Measurements from ENCODE around the gene YAP1.

YAP1 gene

DNA sequence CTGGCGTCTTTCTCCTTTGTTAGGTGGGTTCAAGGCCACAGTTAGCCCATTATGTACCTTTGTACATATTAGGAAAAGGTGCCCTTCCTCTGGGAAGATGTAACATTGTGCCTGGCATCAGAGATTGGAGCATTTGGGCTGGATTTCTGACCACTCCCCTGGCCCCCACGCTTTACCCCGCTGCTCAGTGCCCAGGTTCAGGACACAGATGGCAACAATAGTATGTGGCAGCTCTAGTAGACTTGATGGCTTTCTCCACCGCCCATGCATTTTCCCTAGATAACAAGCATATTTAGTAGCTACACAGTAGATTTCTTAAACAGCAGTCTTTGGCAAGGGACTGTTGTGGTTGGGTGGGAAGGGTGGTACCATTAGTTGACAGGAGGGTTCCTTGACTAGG, 53.1 kb downstream of the YAP1 start:
- no peaks in the 10 kb centered on the region for H3K27me3 ChIP-seq (ENCODE audit: insufficient read depth, low read length)
- H3K36me3 ChIP-seq (ENCODE audit: insufficient read depth, low read length), result peaks cover 24% of the 10 kb centered on the region
- H3K9ac ChIP-seq (ENCODE audit: low read depth, low read length), result no peak overlapping the region
- 96% methylated on average over 3 of the region's 4 CpGs for WGBS
- no peak overlapping the region for H3K4me3 ChIP-seq (ENCODE audit: low read length)
- H3K4me1 ChIP-seq (ENCODE audit: insufficient read depth, low read length), result peaks cover 7% of the 10 kb centered on the region; the same call in 1 of the 2 replicates
- no peaks in the 10 kb centered on the region for H3K9me3 ChIP-seq (ENCODE audit: insufficient read depth, low read depth, low read length)
- H3K27ac ChIP-seq (ENCODE audit: low read depth, low read length), result no peak overlapping the region

DNA sequence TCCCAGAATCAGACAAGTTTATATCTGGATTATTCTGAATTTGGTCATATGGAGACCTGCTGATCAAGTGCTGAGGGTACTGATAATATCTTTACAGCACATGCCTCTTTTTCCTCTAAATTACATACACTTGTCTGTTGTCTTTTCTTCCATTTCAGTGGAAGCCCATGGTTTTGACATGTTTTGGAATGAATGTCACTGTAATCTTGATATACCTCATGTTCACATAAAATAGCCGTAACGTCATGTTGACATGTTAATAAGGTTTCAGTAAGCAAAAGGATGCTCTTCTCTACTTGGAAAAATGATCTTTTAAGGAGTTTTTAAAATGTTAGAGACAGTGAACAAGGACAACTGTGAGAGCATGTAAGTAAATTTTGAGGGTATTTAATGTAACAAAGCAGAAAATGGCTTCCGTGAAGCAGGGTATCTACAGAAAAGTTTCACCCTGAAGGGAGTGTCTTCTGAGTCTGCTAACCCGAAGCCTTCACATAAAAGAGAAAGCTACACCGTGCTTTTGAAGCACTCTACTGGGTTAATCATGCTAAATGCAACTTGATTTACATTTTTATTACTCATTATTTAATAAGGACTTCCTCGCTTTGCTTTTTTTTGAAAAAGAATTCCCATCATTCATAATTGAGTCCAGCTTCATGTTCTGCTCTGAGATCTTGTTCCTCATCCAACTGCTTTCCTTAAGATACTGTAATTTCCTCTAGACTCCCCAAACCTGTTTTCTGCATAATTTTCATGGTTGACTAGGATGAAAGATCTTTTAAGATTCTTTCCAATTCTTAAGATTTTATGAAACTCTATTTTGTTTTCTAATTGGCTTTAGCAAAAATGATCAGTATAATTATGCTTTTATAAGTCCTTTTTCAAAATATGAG, 56.2 kb downstream of the YAP1 start:
- Histone ChIP-seq H3K4me3 (ENCODE audit: low read length) (no peak overlapping the region), H3K27ac (ENCODE audit: low read depth, low read length) (no peak overlapping the region), H3K9ac (ENCODE audit: low read depth, low read length) (no peak overlapping the region), H3K9me3 (ENCODE audit: insufficient read depth, low read depth, low read length) (no peaks in the 10 kb centered on the region), H3K27me3 (ENCODE audit: insufficient read depth, low read length) (no peaks in the 10 kb centered on the region), H3K36me3 (ENCODE audit: insufficient read depth, low read length) (peaks cover 24% of the 10 kb centered on the region), H3K4me1 (ENCODE audit: insufficient read depth, low read length) (peaks cover 16% of the 10 kb centered on the region)
- WGBS, result 92% methylated on average over 6 of the region's 6 CpGs

DNA sequence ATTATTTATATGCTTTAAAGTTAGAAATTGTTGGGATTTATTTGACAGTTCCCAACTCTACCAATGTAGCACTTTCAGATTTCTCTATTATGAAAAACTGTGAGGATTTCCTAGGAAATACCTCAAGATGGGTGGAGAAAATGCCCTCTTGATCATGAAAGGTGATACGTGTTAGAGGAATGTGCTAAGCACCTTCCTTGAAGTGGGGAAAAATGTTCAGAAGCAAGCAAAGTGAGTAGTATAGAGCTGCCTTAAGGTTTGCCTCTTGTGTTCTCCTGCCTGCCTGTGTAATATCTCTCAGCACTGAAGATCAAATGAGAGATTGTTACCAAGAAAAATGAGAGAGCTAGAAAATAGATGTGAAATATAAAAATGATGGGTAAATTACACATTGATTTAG, 58.2 kb downstream of the YAP1 start:
- Histone ChIP-seq H3K4me1 (ENCODE audit: insufficient read depth, low read length) (peaks cover 12% of the 10 kb centered on the region), H3K9ac (ENCODE audit: low read depth, low read length) (no peak overlapping the region), H3K27ac (ENCODE audit: low read depth, low read length) (no peak overlapping the region), H3K4me3 (ENCODE audit: low read length) (no peak overlapping the region), H3K36me3 (ENCODE audit: insufficient read depth, low read length) (peaks cover 12% of the 10 kb centered on the region), H3K9me3 (ENCODE audit: insufficient read depth, low read depth, low read length) (no peaks in the 10 kb centered on the region), H3K27me3 (ENCODE audit: insufficient read depth, low read length) (no peaks in the 10 kb centered on the region)
- 62% methylated on average over 1 of the region's 1 CpG for WGBS

DNA sequence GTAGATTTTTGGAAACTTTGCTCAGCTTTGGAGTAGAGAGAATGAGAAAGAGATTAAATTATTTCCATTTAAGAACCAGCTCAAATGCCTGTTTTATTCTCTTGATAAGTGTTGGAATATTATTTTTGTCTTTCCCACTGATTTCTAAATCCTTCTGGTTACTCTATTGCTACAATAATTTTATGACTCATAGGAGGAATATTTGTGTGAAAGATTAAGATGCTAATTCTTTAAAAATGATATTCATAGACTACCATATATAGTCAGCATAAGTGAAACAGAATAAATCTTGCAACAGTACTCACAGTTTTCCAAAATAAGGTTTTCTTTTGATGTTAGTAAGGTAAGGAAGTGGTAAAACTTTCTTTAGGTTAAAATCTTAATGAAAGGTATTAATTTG, 60.9 kb downstream of the YAP1 start:
- no peak overlapping the region for H3K4me3 ChIP-seq (ENCODE audit: low read length)

DNA sequence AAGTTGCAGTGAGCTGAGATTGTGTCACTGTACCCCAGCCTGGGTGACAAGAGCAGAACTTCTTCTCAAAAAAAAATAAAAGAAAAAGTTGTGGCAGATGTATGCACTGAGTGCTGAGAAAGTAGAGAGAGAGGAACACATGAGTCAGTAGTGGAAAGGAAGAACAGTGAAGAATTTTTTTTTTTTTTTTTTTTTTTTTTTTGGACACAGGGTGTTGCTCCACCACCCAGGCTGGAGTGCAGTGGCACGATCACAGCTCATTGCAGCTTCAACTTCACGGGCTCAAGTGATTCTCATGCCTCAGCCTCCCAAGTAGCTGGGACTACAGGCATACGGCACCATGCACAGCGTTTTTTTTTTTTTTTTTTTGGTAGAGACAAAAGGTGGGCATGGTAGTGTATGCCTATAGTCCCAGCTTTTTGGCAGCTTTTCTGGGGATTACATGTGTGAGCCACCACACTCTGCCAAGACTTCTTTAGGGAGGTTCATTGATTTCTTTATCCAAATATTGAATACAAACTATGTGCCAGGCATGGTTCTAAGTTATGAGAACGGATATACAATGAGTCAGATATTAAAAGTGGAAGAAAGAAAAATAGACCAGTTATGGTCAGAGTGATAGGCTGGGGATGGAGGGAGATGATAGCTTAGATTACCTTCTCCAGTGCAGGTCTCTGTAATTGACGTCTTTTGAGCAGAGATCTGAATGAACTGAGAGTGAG, 62.0 kb downstream of the YAP1 start:
- Histone ChIP-seq H3K27ac (ENCODE audit: low read depth, low read length) (no peak overlapping the region), H3K4me3 (ENCODE audit: low read length) (no peak overlapping the region), H3K36me3 (ENCODE audit: insufficient read depth, low read length) (peaks cover 18% of the 10 kb centered on the region), H3K9me3 (ENCODE audit: insufficient read depth, low read depth, low read length) (no peaks in the 10 kb centered on the region), H3K27me3 (ENCODE audit: insufficient read depth, low read length) (no peaks in the 10 kb centered on the region), H3K4me1 (ENCODE audit: insufficient read depth, low read length) (peaks cover 12% of the 10 kb centered on the region), H3K9ac (ENCODE audit: low read depth, low read length) (no peak overlapping the region)
- WGBS, result 93% methylated on average over 4 of the region's 6 CpGs

More for the DNA sequence above, 60.9 kb downstream of the YAP1 start:
- no peaks in the 10 kb centered on the region for H3K27me3 ChIP-seq (ENCODE audit: insufficient read depth, low read length)
- H3K9me3 ChIP-seq (ENCODE audit: insufficient read depth, low read depth, low read length), result no peaks in the 10 kb centered on the region
- no peak overlapping the region for H3K27ac ChIP-seq (ENCODE audit: low read depth, low read length)
- H3K4me1 ChIP-seq (ENCODE audit: insufficient read depth, low read length), result peaks cover 12% of the 10 kb centered on the region
- H3K9ac ChIP-seq (ENCODE audit: low read depth, low read length), result no peak overlapping the region
- peaks cover 22% of the 10 kb centered on the region for H3K36me3 ChIP-seq (ENCODE audit: insufficient read depth, low read length)

DNA sequence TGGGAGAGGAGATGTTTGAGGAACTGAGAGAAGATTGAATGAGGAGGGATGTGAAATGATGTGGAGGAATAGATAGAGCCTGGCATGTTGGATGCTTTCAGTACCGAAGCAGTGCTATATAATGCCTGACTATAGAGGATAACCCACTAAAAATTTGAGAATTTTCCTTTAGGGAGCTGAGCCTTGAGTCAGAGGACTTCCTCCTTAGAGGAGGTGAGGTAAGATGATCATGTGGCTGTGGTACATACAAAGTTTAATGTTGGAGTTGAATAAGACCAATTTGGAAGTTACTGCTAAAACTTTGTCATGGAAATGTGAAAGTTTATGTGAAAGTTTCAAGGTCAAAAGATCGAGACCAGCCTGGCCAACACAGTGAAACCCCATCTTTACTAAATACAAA, 66.9 kb downstream of the YAP1 start:
- WGBS, result 98% methylated on average over 2 of the region's 2 CpGs
- H3K27me3 ChIP-seq (ENCODE audit: insufficient read depth, low read length), result no peaks in the 10 kb centered on the region
- H3K4me3 ChIP-seq (ENCODE audit: low read length), result no peak overlapping the region

DNA sequence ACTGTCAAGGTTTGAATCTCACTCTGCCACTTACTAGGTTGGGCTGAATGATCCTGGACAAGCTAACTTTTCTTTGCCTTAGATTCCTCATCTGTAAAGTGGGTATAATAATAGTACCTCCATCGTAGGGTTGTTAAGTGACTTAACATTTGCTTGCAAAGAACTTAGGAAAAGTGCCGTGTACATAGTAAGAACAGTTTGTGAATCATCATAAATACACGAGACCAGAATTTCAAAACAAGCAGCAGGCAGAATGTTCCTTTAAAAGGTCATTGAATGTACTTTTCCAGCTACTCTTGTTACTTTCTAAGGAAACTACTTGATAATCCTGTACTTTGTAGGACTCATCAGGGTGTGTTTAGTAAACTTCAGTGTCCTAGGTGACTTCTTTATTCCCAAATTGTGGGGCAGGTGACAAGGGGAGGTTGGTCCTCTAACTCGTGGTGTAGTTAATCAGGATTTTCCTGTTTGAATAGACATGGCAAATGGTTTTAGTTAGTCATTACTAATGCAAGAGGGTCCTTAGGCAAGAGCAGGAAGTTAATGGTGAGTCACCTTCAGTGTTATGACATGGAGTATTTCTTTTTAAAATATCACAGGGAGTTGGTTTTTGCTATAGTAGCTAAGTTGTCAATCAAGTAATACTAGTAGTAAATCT, 67.9 kb downstream of the YAP1 start:
- Histone ChIP-seq H3K36me3 (ENCODE audit: insufficient read depth, low read length) (peaks cover 43% of the 10 kb centered on the region), H3K9me3 (ENCODE audit: insufficient read depth, low read depth, low read length) (no peaks in the 10 kb centered on the region; the same call in 1 of the 2 replicates), H3K27me3 (ENCODE audit: insufficient read depth, low read length) (no peaks in the 10 kb centered on the region), H3K4me1 (ENCODE audit: insufficient read depth, low read length) (no peaks in the 10 kb centered on the region; the same call in 1 of the 2 replicates), H3K9ac (ENCODE audit: low read depth, low read length) (no peak overlapping the region), H3K4me3 (ENCODE audit: low read length) (no peak overlapping the region), H3K27ac (ENCODE audit: low read depth, low read length) (no peak overlapping the region)
- WGBS, result 92% methylated on average over 4 of the region's 4 CpGs

More for the DNA sequence above, 66.9 kb downstream of the YAP1 start:
- H3K27ac ChIP-seq (ENCODE audit: low read depth, low read length), result no peak overlapping the region
- no peaks in the 10 kb centered on the region; the same call in 1 of the 2 replicates for H3K9me3 ChIP-seq (ENCODE audit: insufficient read depth, low read depth, low read length)
- no peaks in the 10 kb centered on the region; the same call in 1 of the 2 replicates for H3K4me1 ChIP-seq (ENCODE audit: insufficient read depth, low read length)
- no peak overlapping the region for H3K9ac ChIP-seq (ENCODE audit: low read depth, low read length)
- H3K36me3 ChIP-seq (ENCODE audit: insufficient read depth, low read length), result peaks cover 43% of the 10 kb centered on the region

DNA sequence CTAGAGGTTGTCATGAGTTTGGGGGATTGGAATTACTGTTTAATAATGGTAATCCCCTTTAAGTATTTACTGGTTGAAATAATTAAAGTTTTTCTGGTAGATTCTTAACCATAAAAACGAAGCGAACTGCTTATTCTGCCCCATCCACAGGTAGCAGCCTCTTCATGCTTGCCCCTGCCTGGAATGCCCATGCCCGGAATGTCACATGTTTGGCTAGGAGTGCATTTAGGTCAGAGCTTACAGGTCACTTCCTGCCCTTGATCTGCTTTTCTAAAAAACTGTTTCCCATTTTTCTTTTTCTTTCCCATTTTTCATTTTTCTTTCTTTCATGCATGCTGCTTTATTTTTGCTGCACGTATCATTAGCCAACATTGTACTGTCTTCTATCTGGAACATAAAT, 69.1 kb downstream of the YAP1 start:
- Histone ChIP-seq H3K27ac (ENCODE audit: low read depth, low read length) (no peak overlapping the region), H3K4me3 (ENCODE audit: low read length) (no peak overlapping the region), H3K4me1 (ENCODE audit: insufficient read depth, low read length) (no peaks in the 10 kb centered on the region; the same call in 1 of the 2 replicates), H3K9ac (ENCODE audit: low read depth, low read length) (no peak overlapping the region), H3K27me3 (ENCODE audit: insufficient read depth, low read length) (no peaks in the 10 kb centered on the region), H3K36me3 (ENCODE audit: insufficient read depth, low read length) (peaks cover 41% of the 10 kb centered on the region), H3K9me3 (ENCODE audit: insufficient read depth, low read depth, low read length) (no peaks in the 10 kb centered on the region; the same call in 1 of the 2 replicates)
- over 99% methylated on average over 4 of the region's 4 CpGs for WGBS

DNA sequence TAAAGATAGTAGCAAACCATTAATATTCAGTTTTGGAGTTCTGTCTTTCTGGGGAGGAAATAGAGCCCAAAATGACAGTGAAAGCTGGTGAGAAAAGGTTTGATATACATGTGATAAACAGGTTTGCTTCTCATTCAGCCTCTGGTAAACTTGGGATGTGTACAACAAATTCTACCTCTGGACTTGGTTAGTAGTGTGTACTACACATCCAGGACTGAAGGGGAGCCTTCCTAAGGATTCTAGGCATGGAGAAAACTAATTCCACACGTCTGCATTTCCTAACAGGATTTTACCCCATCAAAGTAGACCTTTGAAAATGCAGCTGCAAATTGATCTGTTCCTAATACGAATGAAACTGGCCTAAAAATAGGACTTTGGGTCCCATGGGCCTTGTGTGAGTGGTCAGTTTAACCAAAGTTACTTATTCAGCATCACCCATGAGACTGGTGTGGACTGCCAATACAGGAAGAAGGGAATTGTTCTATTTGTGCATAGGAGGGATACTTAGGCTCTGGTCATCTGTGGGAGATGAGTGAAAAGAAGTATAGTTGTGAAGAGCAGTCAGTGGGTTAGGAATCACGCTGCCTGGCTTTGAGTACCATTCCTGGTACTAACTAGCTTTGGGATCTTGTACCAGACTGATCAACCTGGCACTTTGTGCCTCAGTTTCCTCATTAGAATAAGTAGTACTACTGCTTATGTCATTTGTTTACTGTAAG, 74.2 kb downstream of the YAP1 start:
- WGBS, result 90% methylated on average over 3 of the region's 3 CpGs
- H3K36me3 ChIP-seq (ENCODE audit: insufficient read depth, low read length), result peaks cover 25% of the 10 kb centered on the region
- H3K27ac ChIP-seq (ENCODE audit: low read depth, low read length), result no peak overlapping the region
- H3K27me3 ChIP-seq (ENCODE audit: insufficient read depth, low read length), result no peaks in the 10 kb centered on the region
- peaks cover 29% of the 10 kb centered on the region for H3K4me1 ChIP-seq (ENCODE audit: insufficient read depth, low read length)
- H3K9me3 ChIP-seq (ENCODE audit: insufficient read depth, low read depth, low read length), result no peaks in the 10 kb centered on the region; the same call in 1 of the 2 replicates
- no peak overlapping the region for H3K9ac ChIP-seq (ENCODE audit: low read depth, low read length)
- no peak overlapping the region for H3K4me3 ChIP-seq (ENCODE audit: low read length)

DNA sequence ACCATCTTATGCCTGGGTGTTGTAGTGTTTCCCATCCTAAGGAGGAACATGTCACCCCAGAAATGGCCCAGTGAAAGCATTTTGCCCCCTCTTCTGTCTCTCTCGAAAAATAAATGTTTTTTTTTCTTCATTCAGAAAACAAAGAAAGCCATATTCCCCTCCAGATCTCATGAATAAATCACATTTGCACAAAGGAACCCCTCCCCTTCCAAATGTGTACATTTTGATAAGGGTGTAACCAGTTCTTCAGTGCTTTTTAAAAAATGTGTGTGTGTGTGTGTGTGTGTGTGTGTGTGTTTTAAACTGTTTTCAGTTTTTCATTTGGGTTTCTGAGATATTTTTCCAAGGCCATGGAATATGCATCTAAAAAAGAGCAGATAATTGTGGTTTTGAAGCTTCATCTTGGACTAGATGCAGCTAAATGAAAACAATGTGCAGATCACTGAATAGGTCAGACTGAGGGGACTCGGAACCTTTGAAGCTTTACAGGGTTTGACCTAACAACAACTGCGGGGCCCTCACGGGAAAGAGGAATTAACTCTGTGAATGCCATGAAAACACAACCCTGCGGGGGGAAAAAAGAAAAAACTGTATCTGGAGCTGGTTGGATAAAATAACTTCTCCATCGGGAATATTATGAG, 76.4 kb downstream of the YAP1 start:
- H3K36me3 ChIP-seq (ENCODE audit: insufficient read depth, low read length), result peaks cover 14% of the 10 kb centered on the region
- no peak overlapping the region for H3K9ac ChIP-seq (ENCODE audit: low read depth, low read length)
- 0 out of 2 replicates have a peak overlapping the region, but pooled peaks have one; percentile 19 for H3K27ac ChIP-seq (ENCODE audit: low read depth, low read length)
- no peak overlapping the region for H3K4me3 ChIP-seq (ENCODE audit: low read length)
- H3K9me3 ChIP-seq (ENCODE audit: insufficient read depth, low read depth, low read length), result no peaks in the 10 kb centered on the region
- WGBS, result 64% methylated on average over 5 of the region's 6 CpGs
- no peaks in the 10 kb centered on the region for H3K27me3 ChIP-seq (ENCODE audit: insufficient read depth, low read length)
- H3K4me1 ChIP-seq (ENCODE audit: insufficient read depth, low read length), result peaks cover 29% of the 10 kb centered on the region

All from HUES64 (cell line).